HG03558 (cell line): Measurements from ENCODE around the gene MNX1.

Experiments
- ATAC-seq: cut with Tn5 transposase; IDR thresholded peaks from one replicate; pipeline ENCODE4 v1.9.1; 2021; ENCODE audit warnings: moderate number of reproducible peaks; ENCODE audit not compliant: unreplicated experiment; ENCODE audit errors: extremely low read depth

The MNX1 gene

DNA sequence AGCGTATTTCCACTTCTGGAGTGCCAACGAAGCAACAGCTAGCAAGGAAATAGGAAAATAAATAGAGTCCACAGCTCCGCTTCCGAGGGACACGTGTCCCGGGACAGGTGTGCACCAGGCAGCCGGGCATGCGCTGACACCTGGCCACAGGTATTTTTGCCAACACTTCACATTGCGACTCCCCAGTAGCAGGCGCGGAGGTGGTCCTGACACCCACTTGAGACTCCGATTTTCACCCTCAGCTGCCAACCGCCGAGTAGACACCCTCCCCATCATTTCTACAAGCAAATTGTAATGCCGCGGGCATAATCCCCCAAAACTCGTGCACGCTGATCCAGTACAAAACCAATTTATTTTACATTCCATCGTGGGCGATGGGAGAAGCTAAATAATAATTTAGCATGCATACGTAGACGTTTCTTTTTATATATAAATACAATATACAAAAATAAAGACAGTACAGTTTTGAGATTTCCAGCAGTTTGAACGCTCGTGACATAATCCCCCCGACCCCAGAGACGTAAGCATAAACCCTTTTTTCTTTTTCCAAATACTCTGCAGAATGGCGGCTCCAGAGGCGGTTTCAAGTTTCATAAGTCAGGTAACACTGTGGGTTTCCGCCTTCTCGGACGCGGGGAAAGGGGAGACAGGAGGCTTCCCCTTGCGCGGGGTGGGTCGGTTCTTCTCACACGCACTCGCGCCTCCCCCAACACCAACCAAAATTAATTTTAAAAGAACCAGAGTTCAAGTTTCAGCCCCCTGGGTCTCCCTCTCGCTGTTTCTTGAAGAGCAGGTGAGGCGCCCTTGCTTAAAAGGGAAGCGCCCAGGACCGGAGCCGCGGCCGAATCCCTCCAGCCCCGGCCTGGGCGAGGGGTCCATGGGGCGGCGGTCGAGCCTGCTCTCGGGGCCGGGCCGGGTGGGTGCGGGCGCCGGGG is 5.7 kb downstream of the MNX1 start:
- ATAC-seq = no peak

DNA sequence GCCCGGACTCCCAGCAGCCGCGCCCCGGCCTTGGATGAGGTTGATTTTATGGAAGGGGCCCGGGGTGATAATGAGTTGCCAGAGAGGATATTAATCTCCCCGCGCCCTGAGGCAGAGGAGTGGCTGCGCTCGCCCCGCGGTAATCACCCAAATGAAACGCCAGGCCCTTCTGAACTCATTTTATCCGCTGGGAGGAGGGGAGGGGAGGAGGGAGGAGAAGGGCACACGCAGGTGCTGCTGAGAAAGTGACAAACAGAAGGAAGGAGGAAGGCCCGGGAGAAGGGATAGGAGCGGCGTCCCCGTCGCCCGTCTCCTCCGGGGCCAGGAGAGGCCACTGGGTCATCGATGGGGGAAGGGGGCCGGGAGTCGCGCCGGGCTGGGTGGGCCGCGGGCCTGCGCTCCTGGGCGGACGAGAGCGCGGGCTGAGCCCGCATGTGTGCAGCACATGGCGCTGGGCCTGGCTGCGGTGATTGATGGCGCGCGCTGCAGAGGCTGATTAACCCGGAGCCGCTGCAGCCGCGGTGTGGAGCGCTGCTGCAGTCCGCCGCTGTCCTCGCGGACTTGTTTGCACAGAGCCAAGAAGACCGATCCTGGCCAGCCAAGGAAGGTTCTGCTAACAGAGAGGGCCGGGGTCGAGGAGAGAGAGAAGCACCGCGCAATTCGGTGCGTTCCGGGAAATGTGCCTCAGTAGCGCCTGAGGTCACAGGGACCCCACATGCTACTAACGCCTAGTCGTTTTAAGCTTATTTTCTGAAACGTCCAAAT is 6.5 kb downstream of the MNX1 start:
- no peak for ATAC-seq

- no peak for ATAC-seq
These were observed 7.1 kb downstream of the MNX1 start for GRCh38 chr7:157003445-157003755.

DNA sequence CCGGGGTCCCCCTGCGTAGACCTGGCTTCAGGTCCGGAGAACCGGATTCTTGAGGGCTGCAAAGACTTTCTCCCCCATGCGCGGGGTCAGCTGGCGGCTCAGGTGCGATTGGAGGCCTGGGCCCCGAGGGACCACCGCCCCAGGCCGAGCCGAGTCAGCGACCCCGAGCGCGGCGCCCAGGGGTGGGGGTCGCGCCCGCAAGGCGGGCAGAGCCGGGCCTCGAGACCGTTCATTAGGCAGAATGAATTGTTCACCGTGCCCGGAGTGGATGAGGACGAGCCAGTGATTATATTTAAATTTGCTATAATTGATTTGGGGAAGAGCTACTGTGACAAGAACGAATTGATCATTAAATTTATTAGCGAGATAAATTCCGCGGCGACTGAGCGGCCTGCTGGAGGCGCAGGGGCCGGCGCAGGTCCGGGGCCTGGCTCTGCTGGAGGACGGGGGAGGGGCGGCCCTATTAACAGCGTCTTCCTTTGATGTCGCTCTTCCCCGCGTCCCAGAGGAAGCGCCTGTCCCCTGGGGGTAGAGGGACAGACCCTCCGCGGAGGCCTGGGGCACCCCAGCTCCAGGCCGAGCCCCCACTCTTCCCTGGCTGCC is 7.5 kb downstream of the MNX1 start:
- no peak for ATAC-seq

DNA sequence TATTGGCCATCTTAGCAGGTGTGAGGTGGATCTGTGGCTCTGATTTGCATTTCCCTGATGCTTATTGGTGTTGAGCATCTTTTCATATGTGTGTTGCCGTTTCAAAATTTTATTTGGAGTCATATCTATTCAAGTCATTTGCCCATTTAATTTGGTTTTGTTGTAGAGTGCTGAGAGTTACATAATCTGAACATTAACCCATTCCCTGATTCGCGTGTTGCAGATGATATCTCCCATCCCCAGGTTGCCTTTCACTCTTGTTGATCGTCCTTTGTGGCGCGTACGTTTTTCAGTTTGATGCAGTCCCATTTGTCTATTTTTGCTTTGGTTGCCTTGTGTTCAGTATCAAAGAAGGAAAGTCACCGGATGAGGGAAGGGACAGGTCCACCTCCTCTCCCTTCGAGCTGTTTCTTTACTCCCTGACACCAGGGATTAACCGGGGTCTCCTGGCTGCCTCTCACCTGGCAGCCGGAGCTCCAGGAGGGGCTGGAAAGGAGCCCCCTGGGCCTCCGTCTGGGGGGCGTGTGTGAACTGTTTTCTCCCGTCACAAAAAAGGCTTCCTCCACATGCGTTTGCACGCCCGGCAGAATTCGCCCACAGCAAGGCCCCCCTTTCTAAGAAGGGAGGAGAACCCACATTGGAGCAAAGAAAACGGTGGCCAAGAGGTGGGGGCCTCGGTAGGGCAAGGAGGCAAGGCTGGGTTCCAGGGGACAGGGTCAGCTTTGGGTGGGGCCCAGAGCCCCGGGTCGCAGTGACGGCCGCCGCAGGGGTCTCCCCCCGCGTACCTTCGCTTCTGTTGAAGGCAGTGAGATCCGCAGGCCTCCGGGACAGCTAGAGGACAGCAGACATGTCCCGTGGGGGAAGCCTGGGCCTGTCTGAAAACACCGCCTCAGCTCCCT is 8.3 kb downstream of the MNX1 start:
- ATAC-seq = no peak

- no peak for ATAC-seq
These were observed 9.5 kb downstream of the MNX1 start for GRCh38 chr7:157000741-157001653.

- ATAC-seq = no peak
These were observed 10.3 kb downstream of the MNX1 start for GRCh38 chr7:156999958-157000726.

DNA sequence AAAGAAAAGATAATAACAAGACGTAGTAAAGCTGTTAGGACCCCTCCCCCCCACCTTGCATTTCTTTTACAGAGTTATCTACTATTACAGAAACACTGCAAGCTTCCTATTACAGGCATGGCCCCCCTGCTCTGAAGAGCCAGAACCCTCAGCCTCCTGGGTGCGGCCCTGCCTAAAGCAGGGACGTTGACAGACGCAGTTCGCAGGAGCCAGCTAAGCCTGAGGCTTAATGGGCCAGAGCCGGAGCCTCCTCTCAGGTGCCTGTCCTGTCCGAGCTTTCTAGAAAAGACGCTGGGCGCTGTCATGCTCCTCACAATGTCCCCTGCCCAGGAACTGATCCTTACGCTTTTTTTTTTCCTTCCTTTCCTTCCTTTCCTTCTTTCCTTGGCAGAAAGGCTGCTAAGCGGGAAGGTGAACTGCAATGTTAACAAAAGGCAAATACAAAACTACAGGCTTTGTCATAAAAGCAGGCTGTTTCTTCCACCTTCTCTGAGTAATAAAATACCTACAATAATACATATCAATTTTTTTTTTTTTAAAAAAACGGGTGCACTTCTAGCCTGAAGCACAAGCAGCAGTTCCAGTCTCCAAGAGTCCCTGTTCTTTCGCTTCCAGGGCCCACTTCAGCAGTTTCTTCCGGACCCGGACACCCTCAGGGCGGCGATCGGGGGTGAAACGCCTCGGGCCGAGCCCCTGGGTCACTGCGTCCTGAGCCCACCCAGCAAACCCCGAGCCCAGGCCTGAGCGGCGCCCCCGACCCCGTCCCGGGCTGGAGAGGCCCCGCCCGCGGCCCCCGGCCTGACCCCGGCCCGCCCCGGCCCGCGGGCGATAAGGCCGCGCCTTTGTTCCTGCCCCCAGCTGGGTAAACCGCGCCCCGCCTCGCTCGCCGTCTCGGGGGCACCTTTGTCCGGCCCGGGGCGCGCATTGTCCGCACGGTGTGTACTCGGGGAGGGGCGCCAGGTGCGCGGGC is 11.2 kb downstream of the MNX1 start:
- no peak for ATAC-seq

GRCh38 chr7:156994417-156994816 is 16.0 kb downstream of the MNX1 start:
- ATAC-seq = no peak

GRCh38 chr7:156993925-156994235 is 16.6 kb downstream of the MNX1 start:
- ATAC-seq = no peak

DNA sequence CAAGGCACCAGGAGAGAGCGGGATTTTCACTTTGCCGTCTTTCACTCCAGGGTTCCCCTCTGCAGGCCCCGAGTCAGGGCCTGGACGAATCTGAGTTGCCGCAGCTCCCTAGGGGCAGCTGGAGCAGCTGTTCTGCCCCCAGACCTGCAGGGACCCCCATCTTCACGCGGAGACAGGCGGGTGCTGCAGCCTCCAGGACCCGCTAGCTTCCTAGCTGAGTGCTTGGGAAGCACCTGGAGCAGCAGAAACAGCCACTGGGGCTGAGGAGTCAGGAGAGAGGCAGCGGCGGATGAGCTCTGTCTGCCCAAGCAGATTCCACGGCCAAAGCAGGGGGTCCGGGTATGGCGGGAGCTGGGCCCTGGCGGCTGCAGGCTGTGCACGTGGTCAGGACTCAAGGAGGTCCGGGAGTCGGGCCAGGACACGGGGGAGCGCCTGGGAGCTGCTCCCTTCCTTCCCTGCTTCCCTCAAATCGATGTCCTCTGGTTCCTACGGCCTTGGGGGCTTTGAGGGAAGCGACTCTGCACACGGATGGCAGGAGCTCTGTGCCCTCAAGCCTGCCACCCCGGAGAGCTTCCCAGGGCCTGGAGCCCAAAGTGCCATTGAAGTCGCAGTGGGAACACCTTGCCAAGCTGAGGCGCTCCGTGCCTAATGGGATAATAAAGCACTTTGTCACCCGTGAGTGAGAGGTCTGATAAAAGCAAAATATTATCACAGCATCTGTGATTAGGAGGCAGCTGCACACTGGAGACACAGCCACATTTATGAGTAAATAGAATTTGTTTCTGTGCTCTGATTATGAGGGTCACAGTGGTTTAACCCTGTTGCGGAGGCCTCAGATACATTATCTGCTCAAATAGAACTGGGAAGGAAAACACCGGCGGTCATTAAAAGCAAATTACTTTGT is 17.2 kb downstream of the MNX1 start:
- ATAC-seq = no peak

DNA sequence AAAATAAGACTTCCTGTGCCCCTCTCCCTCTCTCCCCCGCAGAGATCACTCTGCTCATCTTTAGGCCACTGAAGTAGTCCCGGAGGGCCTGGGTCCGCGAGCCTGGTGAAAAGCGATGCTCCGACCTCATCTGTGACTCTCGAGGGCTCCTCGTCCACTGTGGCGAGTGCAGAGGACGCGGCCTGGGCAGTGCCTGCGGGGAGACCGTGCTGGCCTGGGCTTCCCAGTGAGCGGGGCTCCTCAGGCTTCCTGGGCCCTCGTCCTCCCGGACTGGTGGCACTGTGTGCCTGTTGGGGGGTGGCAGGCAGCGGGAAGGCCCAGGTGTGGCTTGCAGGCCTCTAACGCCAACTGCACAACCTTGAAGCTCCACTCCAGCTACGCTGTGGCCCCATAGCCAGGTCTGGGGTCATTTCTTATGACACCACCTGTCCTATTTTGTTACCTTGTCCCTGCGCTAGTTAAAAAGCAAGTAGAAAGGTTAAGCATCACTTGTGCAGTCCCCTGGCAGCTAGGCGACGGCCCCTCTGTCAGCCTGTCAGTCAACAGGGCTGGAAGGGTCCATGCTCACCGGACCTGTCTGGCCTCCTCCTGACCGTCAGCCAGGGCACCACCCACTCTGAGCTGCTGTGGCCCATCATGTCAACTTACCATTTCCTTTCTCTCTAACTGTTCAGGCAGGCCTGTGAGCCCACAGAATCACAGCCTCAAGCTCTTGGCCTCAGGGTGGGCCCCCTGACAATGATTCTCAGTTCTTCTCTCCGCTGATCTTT is 20.5 kb downstream of the MNX1 start:
- no peak for ATAC-seq

DNA sequence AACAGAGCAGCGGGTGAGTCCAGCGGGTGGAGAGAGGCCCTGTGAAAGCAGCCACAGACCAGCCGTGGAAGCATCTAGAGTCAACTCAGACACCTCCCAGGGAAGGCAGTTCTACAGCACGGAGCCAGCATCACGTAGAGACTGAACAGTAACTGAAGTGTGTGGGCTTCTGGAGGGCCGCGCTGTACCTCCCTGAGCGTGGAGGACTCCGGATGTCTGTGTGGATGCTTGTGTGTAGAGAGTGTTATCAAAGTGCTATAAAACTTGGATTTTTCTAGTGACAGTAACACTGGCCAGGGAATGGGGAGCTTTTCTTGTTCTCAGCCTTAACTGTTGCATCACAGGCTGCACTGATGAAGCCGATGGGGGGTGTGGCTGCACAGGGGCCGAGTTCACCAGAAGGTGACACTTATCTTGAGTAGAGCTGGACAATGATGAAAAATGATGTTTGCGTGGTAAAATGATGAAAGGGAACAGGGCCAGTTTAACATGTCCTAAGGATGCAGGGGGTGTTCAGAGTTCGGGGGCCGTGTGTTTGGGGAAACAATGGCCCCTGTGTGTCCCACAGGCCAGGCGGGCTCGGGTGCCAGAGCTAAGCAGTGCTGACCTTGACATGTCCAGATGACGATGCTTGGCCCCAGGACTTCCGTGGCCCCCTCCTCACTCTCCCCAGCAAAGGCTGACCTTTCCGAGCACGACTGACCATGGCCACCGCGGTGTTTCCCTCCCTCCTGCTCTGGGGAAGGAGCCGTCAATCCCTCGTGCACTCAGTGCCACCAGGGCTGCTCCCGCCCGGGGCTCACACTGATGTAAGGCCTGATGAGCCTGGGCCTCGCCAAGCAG is 21.9 kb downstream of the MNX1 start:
- no peak for ATAC-seq

DNA sequence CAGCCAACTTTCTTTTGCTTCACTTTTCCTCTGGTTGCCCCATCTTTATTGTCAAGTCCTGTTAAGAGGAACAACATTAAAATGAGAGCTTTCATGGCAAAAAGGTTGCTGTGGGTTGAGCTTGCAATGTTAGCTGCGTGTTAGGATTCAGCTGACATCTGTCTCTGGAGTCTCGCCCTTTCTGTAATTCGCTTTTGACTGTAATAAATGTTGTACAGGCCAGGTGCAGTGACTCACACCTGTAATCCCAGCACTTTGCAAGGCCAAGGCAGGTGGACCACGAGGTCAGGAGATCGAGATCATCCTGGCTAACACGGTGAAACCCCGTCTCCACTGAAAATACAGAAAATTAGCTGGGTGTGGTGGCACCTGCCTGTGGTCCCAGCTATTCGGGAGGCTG is 24.1 kb downstream of the MNX1 start:
- ATAC-seq = no peak
